IMR-90 (cell line): ENCODE results near the gene GRIN1. TPM values are rescaled to one million over a fixed set of nuclear protein-coding genes. Genes with fewer than 3 reads are reported as not detected.

Experiments used
- ATAC-seq: fragments of 200-7000 bp; cut with Tn5 transposase; 2 replicates; pipeline ENCODE4 v1.9.1; 2020; ENCODE audit warnings: low read depth, mild to moderate bottlenecking, moderate library complexity
- BruUV-seq: library from RNA; stranded (reverse); fragments of 400-500 nt; replicated peaks from 2 replicates; lab custom pipeline; 2021; lab: Mats Ljungman, UMichigan
- CTCF ChIA-PET: fragments of 300-600 bp; formaldehyde crosslinking; extraction: SDS; loops from one replicate; lab custom pipeline; 2021; ENCODE audit warnings: antibody characterized with exemption; lab: Yijun Ruan, JAX
- POLR2A ChIA-PET: fragments of 300-600 bp; sonication (Branson Sonifier 250); formaldehyde crosslinking; loops from one replicate; lab custom pipeline; 2022; ENCODE audit warnings: antibody characterized with exemption; ENCODE audit not compliant: unreplicated experiment; lab: Charles Lee
- DNase-seq: peaks from one replicate; pipeline ENCODE4 v3.0.0; 2013
- H2AFZ ChIP-seq: replicated peaks from 2 replicates; pipeline ENCODE3; 2013; ENCODE audit warnings: low read length, mild to moderate bottlenecking; ENCODE audit not compliant: poor library complexity
- H2AK5ac ChIP-seq: 2 replicates; pipeline ENCODE4 v1.6.1; 2013; ENCODE audit warnings: low read depth, low read length, inconsistent platforms
- H2AK9ac ChIP-seq: replicated peaks from 2 replicates; pipeline ENCODE3; 2013; ENCODE audit warnings: mild to moderate bottlenecking, low read depth, low read length, moderate library complexity; ENCODE audit not compliant: poor library complexity
- H2BK120ac ChIP-seq: 2 replicates; pipeline ENCODE4 v1.6.1; 2013; ENCODE audit warnings: low read depth, low read length, inconsistent platforms
- H2BK15ac ChIP-seq: 3 replicates; pipeline ENCODE4 v1.6.1; 2013; ENCODE audit warnings: low read depth, low read length, inconsistent platforms
- H2BK20ac ChIP-seq: 2 replicates; pipeline ENCODE4 v1.6.1; 2013; ENCODE audit warnings: low read depth, mild to moderate bottlenecking, inconsistent platforms, low read length, moderate library complexity
- H2BK5ac ChIP-seq: 2 replicates; pipeline ENCODE4 v1.6.1; 2013; ENCODE audit warnings: mild to moderate bottlenecking, low read depth, low read length, inconsistent platforms; ENCODE audit not compliant: poor library complexity, severe bottlenecking
- H3K14ac ChIP-seq: replicated peaks from 2 replicates; pipeline ENCODE4 v1.6.1; 2013; ENCODE audit warnings: low read depth, low read length, inconsistent platforms
- H3K18ac ChIP-seq: 2 replicates; pipeline ENCODE4 v1.6.1; 2013; ENCODE audit warnings: low read depth, low read length, control low read depth
- H3K23ac ChIP-seq: 2 replicates; pipeline ENCODE4 v1.6.1; 2013; ENCODE audit warnings: low read depth, low read length, inconsistent platforms
- H3K27ac ChIP-seq: 2 replicates; pipeline ENCODE4 v1.5.1; 2013; ENCODE audit warnings: mild to moderate bottlenecking, control low read depth, low read length; ENCODE audit not compliant: insufficient read depth
- H3K27me3 ChIP-seq: 2 replicates; pipeline ENCODE4 v1.6.1; 2013; ENCODE audit warnings: low read length; ENCODE audit not compliant: control insufficient read depth, insufficient read depth
- H3K36me3 ChIP-seq: 2 replicates; pipeline ENCODE4 v1.6.1; 2013; ENCODE audit warnings: low read length, mixed read lengths; ENCODE audit not compliant: control insufficient read depth, insufficient read depth
- H3K4ac ChIP-seq: 2 replicates; pipeline ENCODE4 v1.6.1; 2013; ENCODE audit warnings: low read depth, low read length, inconsistent platforms
- H3K4me1 ChIP-seq: 2 replicates; pipeline ENCODE4 v1.6.1; 2013; ENCODE audit warnings: low read length, mixed read lengths; ENCODE audit not compliant: control insufficient read depth, insufficient read depth
- H3K4me2 ChIP-seq: 2 replicates; pipeline ENCODE4 v1.6.1; 2013; ENCODE audit warnings: low read depth, mild to moderate bottlenecking, control low read depth, low read length, moderate library complexity
- H3K4me3 ChIP-seq: 2 replicates; pipeline ENCODE4 v1.5.1; 2013; ENCODE audit warnings: low read depth, mild to moderate bottlenecking, control low read depth, low read length, moderate library complexity; ENCODE audit not compliant: insufficient read depth
- H3K56ac ChIP-seq: 2 replicates; pipeline ENCODE4 v1.6.1; 2013; ENCODE audit warnings: low read length, inconsistent platforms; ENCODE audit not compliant: insufficient read depth; ENCODE audit errors: extremely low read depth
- H3K79me1 ChIP-seq, 2 experiments: 2 replicates each; pipeline ENCODE4 v1.6.1; 2013; ENCODE audit warnings: low read length in 2 of 2, inconsistent platforms in 1 of 2, low read depth in 1 of 2
- H3K9ac ChIP-seq: 2 replicates; pipeline ENCODE4 v1.6.1; 2013; ENCODE audit warnings: low read depth, low read length, control low read depth
- H3K9me1 ChIP-seq: 2 replicates; pipeline ENCODE4 v1.6.1; 2013; ENCODE audit warnings: low read length, inconsistent platforms; ENCODE audit not compliant: insufficient read depth
- H3K9me3 ChIP-seq: 2 replicates; pipeline ENCODE4 v1.6.1; 2013; ENCODE audit warnings: low read length; ENCODE audit not compliant: control insufficient read depth, insufficient read depth
- H4K20me1 ChIP-seq: 2 replicates; pipeline ENCODE4 v1.6.1; 2013; ENCODE audit warnings: low read length, inconsistent platforms; ENCODE audit not compliant: insufficient read depth
- H4K5ac ChIP-seq: 2 replicates; pipeline ENCODE4 v1.6.1; 2013; ENCODE audit warnings: mild to moderate bottlenecking, low read depth, low read length, control low read depth
- H4K8ac ChIP-seq, 2 experiments: 2 replicates each; pipeline ENCODE4 v1.6.1; 2013; ENCODE audit warnings: low read depth in 2 of 2, low read length in 2 of 2, control low read depth in 1 of 2, inconsistent platforms in 1 of 2
- H4K91ac ChIP-seq: 2 replicates; pipeline ENCODE4 v1.6.1; 2013; ENCODE audit warnings: low read depth, low read length, inconsistent platforms; ENCODE audit not compliant: insufficient read depth
- BHLHE40 ChIP-seq: fragments of 150-350 bp; IDR thresholded peaks from 2 replicates; pipeline ENCODE4 v1.6.1; 2016; ENCODE audit warnings: mild to moderate bottlenecking, low read depth, low read length
- CEBPB ChIP-seq: IDR thresholded peaks from 2 replicates; pipeline ENCODE4 v1.6.1; 2012; ENCODE audit warnings: low read depth, low read length, improper control_type of control experiment
- FOS ChIP-seq: fragments of 150-350 bp; IDR thresholded peaks from 2 replicates; pipeline ENCODE4 v1.6.1; 2016; ENCODE audit warnings: low read depth, low read length
- MAFK ChIP-seq: IDR thresholded peaks from 2 replicates; pipeline ENCODE4 v1.6.1; 2012; ENCODE audit warnings: low read depth, low read length, improper control_type of control experiment
- MAZ ChIP-seq: IDR thresholded peaks from 2 replicates; pipeline ENCODE4 v1.6.1; 2012; ENCODE audit warnings: low read depth, mild to moderate bottlenecking, low read length, improper control_type of control experiment, moderate library complexity, borderline replicate concordance
- MXI1 ChIP-seq: IDR thresholded peaks from 2 replicates; pipeline ENCODE4 v1.6.1; 2012; ENCODE audit warnings: low read depth, mild to moderate bottlenecking, low read length, moderate library complexity, borderline replicate concordance
- NFE2L2 ChIP-seq: fragments of 150-350 bp; IDR thresholded peaks from 2 replicates; pipeline ENCODE4 v1.6.1; 2016; ENCODE audit warnings: low read depth, mild to moderate bottlenecking, low read length
- POLR2A ChIP-seq: IDR thresholded peaks from 2 replicates; pipeline ENCODE4 v1.6.1; 2012; ENCODE audit warnings: mild to moderate bottlenecking, low read depth, low read length
- RAD21 ChIP-seq: IDR thresholded peaks from 2 replicates; pipeline ENCODE4 v1.6.1; 2012; ENCODE audit warnings: low read length, improper control_type of control experiment
- RCOR1 ChIP-seq: IDR thresholded peaks from 2 replicates; pipeline ENCODE4 v1.6.1; 2012; ENCODE audit warnings: mild to moderate bottlenecking, low read length, improper control_type of control experiment; ENCODE audit not compliant: insufficient replicate concordance
- RFX5 ChIP-seq: IDR thresholded peaks from 2 replicates; pipeline ENCODE4 v1.8.0; 2012; ENCODE audit warnings: low read depth, mild to moderate bottlenecking, low read length, moderate library complexity
- SMC3 ChIP-seq: fragments of 150-350 bp; IDR thresholded peaks from 2 replicates; pipeline ENCODE4 v1.6.1; 2016; ENCODE audit warnings: low read depth, mild to moderate bottlenecking, antibody characterized with exemption, low read length, moderate library complexity
- WGBS, 2 experiments: methylation state at CpG; one replicate each; pipeline versions ENCODE4 v1.1.5 to v1.1.7; 2013; ENCODE audit warnings: missing lambda C conversion rate in 2 of 2; ENCODE audit not compliant: insufficient read length in 1 of 2; ENCODE audit errors: extremely low coverage in 2 of 2; 5-methylcytosine and 5-hydroxymethylcytosine counted together
- dilution Hi-C: fragments of 300-500 bp; cut with HindIII; formaldehyde crosslinking; loops from one replicate; pipeline ENCODE4 v1.14.3; 2018; ENCODE audit warnings: low sequenced_read_pairs; ENCODE audit not compliant: unreplicated experiment
- in situ Hi-C: fragments of 300-500 bp; cut with MboI; formaldehyde crosslinking; loops from 3 replicates; pipeline ENCODE4 v1.14.3; 2019; ENCODE audit warnings: low sequenced_read_pairs, inconsistent platforms, mixed read lengths
- intact Hi-C: fragments of 100-400 bp; cut with micrococcal nuclease; formaldehyde crosslinking; loops from 2 replicates; pipeline ENCODE4 v1.10.0; 2022
- polyA plus RNA-seq, 3 experiments: library from polyadenylated mRNA; depleted of rRNA; stranded (reverse); fragments of >200 nt; gene quantifications; 2 replicates each; pipeline ENCODE4 v1.2.3, GENCODE V29; 2012; ENCODE audit warnings: low replicate concordance in 1 of 3
- total RNA-seq: library from RNA; depleted of rRNA; stranded (reverse); fragments of >200 nt; gene quantifications from 2 replicates; pipeline ENCODE4 v1.2.3, GENCODE V29; 2012
- TF ChIP-seq, protein P1 (sequence below): fragments of 150-350 bp; IDR thresholded peaks from 2 replicates; pipeline ENCODE4 v1.6.1; 2017; ENCODE audit warnings: mild to moderate bottlenecking, antibody characterized with exemption, low read length, low read depth
- TF ChIP-seq, protein P2 (sequence below): conservative IDR thresholded peaks from 2 replicates; pipeline ENCODE4 v1.5.1; 2012; ENCODE audit warnings: mild to moderate bottlenecking, low read depth, low read length, improper control_type of control experiment
- TF ChIP-seq, protein P3 (sequence below): fragments of 150-350 bp; IDR thresholded peaks from 2 replicates; pipeline ENCODE4 v1.6.1; 2016; ENCODE audit warnings: low read depth, mild to moderate bottlenecking, low read length, moderate library complexity, borderline replicate concordance

Gene GRIN1
- total and polyA plus RNA-seq, 2 of the 4 experiments (the other 2 are of a cell fraction) = 0.09 TPM; not detected in 1

DNA sequence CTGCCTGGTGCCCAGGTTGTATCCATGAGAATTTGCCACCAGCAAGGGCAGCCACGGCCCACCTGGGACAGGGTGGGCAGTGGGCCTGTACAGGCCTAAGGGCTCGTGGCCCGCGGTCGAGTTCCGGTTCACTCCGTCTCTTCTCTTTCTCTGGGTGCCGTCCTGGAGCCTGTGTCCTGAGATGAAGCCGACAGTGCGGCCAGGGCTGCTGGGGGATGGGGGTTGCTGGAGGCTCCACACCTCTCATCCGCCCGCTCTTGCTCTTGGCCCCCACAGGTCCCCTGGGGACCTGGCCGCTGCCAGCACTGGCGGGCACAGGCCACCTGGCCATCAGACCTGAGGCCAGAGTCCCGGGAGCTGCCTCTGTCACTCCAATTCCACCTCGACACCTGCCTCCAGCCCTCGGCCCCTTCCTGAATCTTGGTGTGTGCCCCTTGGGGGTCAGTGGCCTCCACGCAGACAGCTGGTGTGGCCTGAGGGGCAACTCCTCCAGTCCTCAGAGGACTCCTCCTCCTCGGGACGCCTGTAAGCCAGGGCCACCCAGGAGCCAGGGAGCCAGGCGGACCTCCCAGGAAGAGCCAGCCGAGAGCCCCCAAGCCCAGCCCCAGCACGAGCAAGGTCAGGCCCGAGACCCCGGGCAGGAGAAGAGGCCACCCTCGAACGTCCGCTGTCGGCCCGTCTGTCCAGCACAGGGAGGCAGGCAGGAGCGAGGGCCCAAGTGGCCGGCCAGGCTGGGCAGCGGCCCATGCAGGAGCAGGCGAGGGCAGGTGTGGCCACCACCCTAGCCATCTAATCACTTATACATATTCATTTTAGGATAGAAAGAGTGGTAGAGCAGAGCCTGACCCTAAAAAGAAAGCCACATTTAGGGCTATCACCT lies 25.7 kb downstream of the GRIN1 start:
- dilution Hi-C loops (no loop called here), in situ Hi-C loops (no loop called here), intact Hi-C loops (no loop called here)
- Histone ChIP-seq H3K79me1 (no peaks in the 10 kb centered on the region), H2BK15ac (no peak overlapping the region), H2AFZ (no peak overlapping the region), H3K23ac (no peak overlapping the region), H4K20me1 (no peaks in the 10 kb centered on the region), H3K14ac (no peak overlapping the region), H4K91ac (no peak overlapping the region), H3K4me1 (peaks cover 4% of the 10 kb centered on the region; the same call in 1 of the 2 replicates), H3K27ac (no peak overlapping the region), H4K5ac (no peak overlapping the region), H3K36me3 (no peaks in the 10 kb centered on the region), H2BK120ac (no peak overlapping the region), H3K4ac (no peak overlapping the region), H2AK5ac (no peak overlapping the region), H3K27me3 (peaks cover 89% of the 10 kb centered on the region), H2AK9ac (no peak overlapping the region), H3K9me1 (no peaks in the 10 kb centered on the region), H4K8ac (no peak overlapping the region), H3K18ac (no peak overlapping the region), H3K9ac (no peak overlapping the region), H2BK20ac (no peak overlapping the region), H2BK5ac (no peak overlapping the region), H3K4me3 (no peak overlapping the region), H3K56ac (no peak overlapping the region), H3K9me3 (no peaks in the 10 kb centered on the region), H3K4me2 (no peak overlapping the region)
- BruUV-seq = no TSS peak
- ChIA-PET CTCF (no interaction called here), POLR2A (no interaction called here)
- ATAC-seq = no peak
- WGBS, 2 experiments = 25% methylated on average over 5 of the region's 34 CpGs; no CpG with 5 or more reads in 1 of the 2 experiments
- DNase-seq = no peak
- no peak for TF ChIP-seq MAZ
- TF ChIP-seq CEBPB = no peak
- TF ChIP-seq MXI1 = no peak
- TF ChIP-seq RAD21 = no peak
- no peak for TF ChIP-seq MAFK
- TF ChIP-seq RFX5 = no peak
- no peak for TF ChIP-seq NFE2L2
- no peak for TF ChIP-seq RCOR1
- TF ChIP-seq POLR2A = no peak
- TF ChIP-seq BHLHE40 = no peak
- TF ChIP-seq FOS = no peak
- no peak for TF ChIP-seq SMC3
- TF ChIP-seq, protein P1, sequence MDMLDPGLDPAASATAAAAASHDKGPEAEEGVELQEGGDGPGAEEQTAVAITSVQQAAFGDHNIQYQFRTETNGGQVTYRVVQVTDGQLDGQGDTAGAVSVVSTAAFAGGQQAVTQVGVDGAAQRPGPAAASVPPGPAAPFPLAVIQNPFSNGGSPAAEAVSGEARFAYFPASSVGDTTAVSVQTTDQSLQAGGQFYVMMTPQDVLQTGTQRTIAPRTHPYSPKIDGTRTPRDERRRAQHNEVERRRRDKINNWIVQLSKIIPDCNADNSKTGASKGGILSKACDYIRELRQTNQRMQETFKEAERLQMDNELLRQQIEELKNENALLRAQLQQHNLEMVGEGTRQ = no peak
- TF ChIP-seq, protein P2, sequence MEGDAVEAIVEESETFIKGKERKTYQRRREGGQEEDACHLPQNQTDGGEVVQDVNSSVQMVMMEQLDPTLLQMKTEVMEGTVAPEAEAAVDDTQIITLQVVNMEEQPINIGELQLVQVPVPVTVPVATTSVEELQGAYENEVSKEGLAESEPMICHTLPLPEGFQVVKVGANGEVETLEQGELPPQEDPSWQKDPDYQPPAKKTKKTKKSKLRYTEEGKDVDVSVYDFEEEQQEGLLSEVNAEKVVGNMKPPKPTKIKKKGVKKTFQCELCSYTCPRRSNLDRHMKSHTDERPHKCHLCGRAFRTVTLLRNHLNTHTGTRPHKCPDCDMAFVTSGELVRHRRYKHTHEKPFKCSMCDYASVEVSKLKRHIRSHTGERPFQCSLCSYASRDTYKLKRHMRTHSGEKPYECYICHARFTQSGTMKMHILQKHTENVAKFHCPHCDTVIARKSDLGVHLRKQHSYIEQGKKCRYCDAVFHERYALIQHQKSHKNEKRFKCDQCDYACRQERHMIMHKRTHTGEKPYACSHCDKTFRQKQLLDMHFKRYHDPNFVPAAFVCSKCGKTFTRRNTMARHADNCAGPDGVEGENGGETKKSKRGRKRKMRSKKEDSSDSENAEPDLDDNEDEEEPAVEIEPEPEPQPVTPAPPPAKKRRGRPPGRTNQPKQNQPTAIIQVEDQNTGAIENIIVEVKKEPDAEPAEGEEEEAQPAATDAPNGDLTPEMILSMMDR = no peak
- TF ChIP-seq, protein P3, sequence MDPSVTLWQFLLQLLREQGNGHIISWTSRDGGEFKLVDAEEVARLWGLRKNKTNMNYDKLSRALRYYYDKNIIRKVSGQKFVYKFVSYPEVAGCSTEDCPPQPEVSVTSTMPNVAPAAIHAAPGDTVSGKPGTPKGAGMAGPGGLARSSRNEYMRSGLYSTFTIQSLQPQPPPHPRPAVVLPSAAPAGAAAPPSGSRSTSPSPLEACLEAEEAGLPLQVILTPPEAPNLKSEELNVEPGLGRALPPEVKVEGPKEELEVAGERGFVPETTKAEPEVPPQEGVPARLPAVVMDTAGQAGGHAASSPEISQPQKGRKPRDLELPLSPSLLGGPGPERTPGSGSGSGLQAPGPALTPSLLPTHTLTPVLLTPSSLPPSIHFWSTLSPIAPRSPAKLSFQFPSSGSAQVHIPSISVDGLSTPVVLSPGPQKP = no peak
